Measurements from ENCODE around the gene SETBP1.

SETBP1 gene

DNA sequence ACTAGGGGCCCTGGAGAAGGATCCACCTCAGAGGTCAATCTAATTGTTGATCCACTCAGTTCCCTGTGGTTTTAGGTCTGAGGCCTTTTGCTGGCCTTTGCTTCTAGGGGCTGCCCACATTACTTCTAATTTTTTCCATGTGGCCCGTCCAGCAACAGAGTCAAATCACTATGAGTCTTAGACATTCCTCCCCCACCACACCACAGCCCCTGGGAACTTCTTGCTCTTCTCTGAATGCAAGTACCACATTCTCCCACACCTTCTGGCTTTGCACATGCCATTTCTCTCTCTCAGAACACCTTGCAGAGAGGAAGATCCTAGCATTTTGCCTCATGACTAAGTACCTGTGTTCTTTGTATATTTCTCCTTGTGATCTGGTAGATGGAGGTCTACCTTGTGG lies 286.9 kb downstream of the SETBP1 start:
- Mint-ChIP-seq H3K27ac (no peak overlapping the region), H3K9me3 (no peaks in the 10 kb centered on the region), H3K27me3 (no peaks in the 10 kb centered on the region), H3K4me1 (peaks cover 2% of the 10 kb centered on the region), H3K4me3 (no peak overlapping the region), H3K36me3 (ENCODE audit: low read depth) (peaks cover 1% of the 10 kb centered on the region)
- DNase-seq, result no peak
- ATAC-seq, result no peak

- DNase-seq, result no peak
- peaks cover 2% of the 10 kb centered on the region for H3K4me1 Mint-ChIP-seq
- no peaks in the 10 kb centered on the region for H3K9me3 Mint-ChIP-seq
- H3K36me3 Mint-ChIP-seq (ENCODE audit: low read depth), result peaks cover 1% of the 10 kb centered on the region
- no peak overlapping the region for H3K4me3 Mint-ChIP-seq
- no peaks in the 10 kb centered on the region for H3K27me3 Mint-ChIP-seq
- no peak overlapping the region for H3K27ac Mint-ChIP-seq
- ATAC-seq, result no peak
Measured at GRCh38 chr18:44968336-44968735, 287.6 kb downstream of the SETBP1 start.

DNA sequence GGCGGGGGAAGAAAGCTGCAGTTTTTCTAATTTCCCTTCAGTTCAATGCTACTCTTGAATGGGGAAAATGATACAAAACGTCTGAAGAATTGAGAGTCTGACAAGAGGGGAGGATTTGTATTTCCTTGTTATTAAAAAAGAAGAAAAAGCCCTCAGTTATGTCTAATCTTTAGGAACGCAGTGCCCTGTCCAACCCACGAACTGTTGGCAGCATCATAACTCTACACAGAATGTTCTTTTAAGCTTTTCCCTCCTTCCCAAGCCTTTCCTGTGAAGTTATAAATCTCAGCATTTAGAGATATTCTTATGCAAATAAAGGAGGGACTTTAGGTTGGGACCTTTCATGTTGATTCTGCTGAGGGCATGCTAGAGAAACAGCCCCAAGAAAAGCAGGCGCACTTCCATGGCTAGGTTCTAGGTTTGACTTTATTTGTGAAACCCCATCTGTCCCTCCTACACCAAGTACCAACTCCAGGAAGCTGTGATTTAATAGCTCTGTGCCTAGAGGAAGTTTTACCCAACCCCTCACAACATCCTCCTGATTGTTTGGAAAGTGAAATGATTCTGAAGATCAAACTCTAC lies 288.6 kb downstream of the SETBP1 start:
- peaks cover 1% of the 10 kb centered on the region for H3K36me3 Mint-ChIP-seq (ENCODE audit: low read depth)
- H3K9me3 Mint-ChIP-seq, result no peaks in the 10 kb centered on the region
- H3K27me3 Mint-ChIP-seq, result no peaks in the 10 kb centered on the region
- H3K4me3 Mint-ChIP-seq, result no peak overlapping the region
- no peak overlapping the region for H3K27ac Mint-ChIP-seq
- ATAC-seq (no peak), DNase-seq (no peak)
- H3K4me1 Mint-ChIP-seq, result peaks cover 2% of the 10 kb centered on the region

- H3K27ac Mint-ChIP-seq, result no peak overlapping the region
- ATAC-seq (no peak), DNase-seq (no peak)
- no peak overlapping the region for H3K4me3 Mint-ChIP-seq
- H3K27me3 Mint-ChIP-seq, result no peaks in the 10 kb centered on the region
- no peaks in the 10 kb centered on the region for H3K36me3 Mint-ChIP-seq (ENCODE audit: low read depth)
- H3K4me1 Mint-ChIP-seq, result no peaks in the 10 kb centered on the region
- H3K9me3 Mint-ChIP-seq, result no peaks in the 10 kb centered on the region
Measured at GRCh38 chr18:44973282-44973681, 292.6 kb downstream of the SETBP1 start.

GRCh38 chr18:44974174-44974573 lies 293.5 kb downstream of the SETBP1 start:
- ATAC-seq (no peak), DNase-seq (no peak)
- H3K4me1 Mint-ChIP-seq, result no peaks in the 10 kb centered on the region
- H3K27me3 Mint-ChIP-seq, result no peaks in the 10 kb centered on the region
- H3K27ac Mint-ChIP-seq, result no peak overlapping the region
- H3K36me3 Mint-ChIP-seq (ENCODE audit: low read depth), result no peaks in the 10 kb centered on the region
- no peaks in the 10 kb centered on the region for H3K9me3 Mint-ChIP-seq
- no peak overlapping the region for H3K4me3 Mint-ChIP-seq

GRCh38 chr18:44977856-44978255 lies 297.2 kb downstream of the SETBP1 start:
- Mint-ChIP-seq H3K27me3 (no peaks in the 10 kb centered on the region), H3K36me3 (ENCODE audit: low read depth) (no peaks in the 10 kb centered on the region), H3K4me1 (no peaks in the 10 kb centered on the region), H3K9me3 (no peaks in the 10 kb centered on the region), H3K4me3 (no peak overlapping the region), H3K27ac (no peak overlapping the region)
- ATAC-seq, result no peak
- DNase-seq, result no peak

DNA sequence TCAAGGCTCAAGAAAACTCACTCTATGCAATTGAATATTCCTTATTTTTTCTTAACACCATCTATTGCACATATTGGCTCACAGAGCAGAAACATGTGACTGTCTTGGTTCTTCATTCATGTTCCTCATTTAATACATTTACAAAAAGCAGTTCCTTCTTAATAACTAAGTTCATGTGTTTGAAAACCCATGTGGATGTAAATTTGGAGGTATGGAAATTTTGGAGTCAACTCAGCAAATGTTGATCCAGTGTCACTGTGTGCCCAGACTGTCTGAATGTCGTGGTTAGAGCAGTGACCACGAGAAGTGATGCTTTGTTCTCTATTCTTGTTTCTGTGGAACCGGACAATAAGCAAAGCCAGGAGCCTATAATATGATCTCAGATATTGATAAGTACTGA lies 299.1 kb downstream of the SETBP1 start:
- no peak for ATAC-seq

GRCh38 chr18:44981121-44981520 lies 300.4 kb downstream of the SETBP1 start:
- H3K36me3 Mint-ChIP-seq (ENCODE audit: low read depth), result no peaks in the 10 kb centered on the region
- no peaks in the 10 kb centered on the region for H3K4me1 Mint-ChIP-seq
- DNase-seq, result no peak
- H3K4me3 Mint-ChIP-seq, result no peak overlapping the region
- ATAC-seq, result no peak
- H3K27ac Mint-ChIP-seq, result no peak overlapping the region
- H3K9me3 Mint-ChIP-seq, result no peaks in the 10 kb centered on the region
- no peaks in the 10 kb centered on the region for H3K27me3 Mint-ChIP-seq

More for the DNA sequence above, 299.1 kb downstream of the SETBP1 start:
- no peak overlapping the region for H3K4me3 Mint-ChIP-seq
- H3K9me3 Mint-ChIP-seq, result no peaks in the 10 kb centered on the region
- H3K36me3 Mint-ChIP-seq (ENCODE audit: low read depth), result no peaks in the 10 kb centered on the region
- H3K27me3 Mint-ChIP-seq, result no peaks in the 10 kb centered on the region
- DNase-seq, result no peak
- H3K27ac Mint-ChIP-seq, result no peak overlapping the region
- no peaks in the 10 kb centered on the region for H3K4me1 Mint-ChIP-seq

DNA sequence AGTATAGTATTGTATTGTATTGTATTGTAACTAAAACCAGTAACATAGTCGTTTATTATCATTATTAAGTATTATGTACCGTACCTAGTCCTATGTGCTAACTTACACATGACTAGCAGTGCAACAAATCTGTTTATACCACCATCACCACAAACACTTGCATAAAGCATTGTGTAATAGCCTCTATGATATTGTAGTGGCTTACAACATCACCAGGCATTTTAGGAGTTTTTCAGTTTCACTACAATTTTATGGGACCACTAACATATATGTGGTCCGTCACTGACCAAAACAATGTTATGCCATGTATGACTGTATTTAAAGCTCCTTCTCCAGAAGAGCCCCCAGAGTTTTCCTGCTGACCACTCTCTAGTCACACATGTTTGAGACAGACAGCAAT lies 306.2 kb downstream of the SETBP1 start:
- Mint-ChIP-seq H3K36me3 (ENCODE audit: low read depth) (no peaks in the 10 kb centered on the region), H3K4me1 (no peaks in the 10 kb centered on the region), H3K4me3 (no peak overlapping the region), H3K27me3 (no peaks in the 10 kb centered on the region), H3K9me3 (peaks cover 7% of the 10 kb centered on the region), H3K27ac (no peak overlapping the region)
- no peak for ATAC-seq
- no peak for DNase-seq

GRCh38 chr18:44987371-44987770 lies 306.7 kb downstream of the SETBP1 start:
- no peak for ATAC-seq
- Mint-ChIP-seq H3K9me3 (peaks cover 7% of the 10 kb centered on the region), H3K27me3 (no peaks in the 10 kb centered on the region), H3K36me3 (ENCODE audit: low read depth) (no peaks in the 10 kb centered on the region), H3K27ac (no peak overlapping the region), H3K4me3 (no peak overlapping the region), H3K4me1 (no peaks in the 10 kb centered on the region)
- no peak for DNase-seq

GRCh38 chr18:44988821-44989587 lies 308.3 kb downstream of the SETBP1 start:
- DNase-seq (no peak), ATAC-seq (no peak)
- Mint-ChIP-seq H3K36me3 (ENCODE audit: low read depth) (no peaks in the 10 kb centered on the region), H3K9me3 (peaks cover 7% of the 10 kb centered on the region), H3K4me3 (no peak overlapping the region), H3K27me3 (no peaks in the 10 kb centered on the region), H3K27ac (no peak overlapping the region), H3K4me1 (no peaks in the 10 kb centered on the region)

DNA sequence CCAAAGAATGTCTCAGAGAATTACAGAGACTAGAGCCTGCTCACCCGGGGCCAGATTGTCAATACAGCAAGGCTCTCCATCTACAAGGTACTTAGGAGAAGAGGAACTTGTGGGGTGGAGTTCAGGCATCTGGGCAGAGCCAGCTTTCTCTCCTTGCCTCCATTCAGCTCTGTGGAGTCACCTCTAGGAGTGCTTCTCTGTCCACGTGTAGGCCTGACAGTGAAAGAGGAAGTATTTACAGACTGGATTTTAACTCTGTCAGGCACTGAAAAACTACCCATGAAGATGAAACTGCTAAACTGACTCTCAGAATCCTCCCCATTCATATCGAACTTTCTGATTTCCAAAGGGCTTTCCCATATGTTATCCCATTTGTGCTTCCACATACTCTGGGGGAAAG lies 315.6 kb downstream of the SETBP1 start:
- DNase-seq (no peak), ATAC-seq (no peak)
- no peaks in the 10 kb centered on the region for H3K27me3 Mint-ChIP-seq
- no peaks in the 10 kb centered on the region for H3K4me1 Mint-ChIP-seq
- H3K27ac Mint-ChIP-seq, result no peak overlapping the region
- H3K36me3 Mint-ChIP-seq (ENCODE audit: low read depth), result no peaks in the 10 kb centered on the region
- H3K9me3 Mint-ChIP-seq, result peaks cover 7% of the 10 kb centered on the region
- H3K4me3 Mint-ChIP-seq, result no peak overlapping the region

DNA sequence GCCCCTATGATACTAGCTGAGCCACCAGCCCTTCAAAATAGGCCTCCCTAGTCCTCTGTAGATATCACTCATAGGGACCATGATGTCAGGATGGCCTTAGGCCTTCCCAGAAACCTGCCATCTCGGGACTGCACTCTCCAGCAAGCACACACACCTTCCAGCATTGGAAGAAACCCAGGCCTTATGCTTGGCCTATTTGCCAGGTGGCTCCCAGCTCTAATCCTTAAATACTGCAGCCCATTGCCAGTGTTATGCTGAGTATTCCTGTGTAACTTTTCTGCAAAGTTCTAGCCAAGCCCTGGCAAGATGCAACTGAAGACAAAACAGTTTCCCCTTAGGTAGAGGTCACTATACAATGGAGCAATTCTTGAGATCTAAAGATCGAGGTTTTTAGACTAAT lies 316.5 kb downstream of the SETBP1 start:
- ATAC-seq, result no peak
- H3K4me1 Mint-ChIP-seq, result no peaks in the 10 kb centered on the region
- H3K9me3 Mint-ChIP-seq, result peaks cover 7% of the 10 kb centered on the region
- no peak for DNase-seq
- H3K4me3 Mint-ChIP-seq, result no peak overlapping the region
- H3K36me3 Mint-ChIP-seq (ENCODE audit: low read depth), result no peaks in the 10 kb centered on the region
- H3K27me3 Mint-ChIP-seq, result no peaks in the 10 kb centered on the region
- no peak overlapping the region for H3K27ac Mint-ChIP-seq

GRCh38 chr18:44998360-44998759 lies 317.7 kb downstream of the SETBP1 start:
- Mint-ChIP-seq H3K4me1 (no peaks in the 10 kb centered on the region), H3K27ac (no peak overlapping the region), H3K9me3 (peaks cover 7% of the 10 kb centered on the region), H3K27me3 (no peaks in the 10 kb centered on the region), H3K36me3 (ENCODE audit: low read depth) (no peaks in the 10 kb centered on the region), H3K4me3 (no peak overlapping the region)
- ATAC-seq, result no peak
- DNase-seq, result no peak

GRCh38 chr18:45004546-45005080 lies 323.9 kb downstream of the SETBP1 start:
- no peak for ATAC-seq

More at GRCh38 chr18:45004546-45005080, 323.9 kb downstream of the SETBP1 start:
- Mint-ChIP-seq H3K36me3 (ENCODE audit: low read depth) (peaks cover 2% of the 10 kb centered on the region), H3K27me3 (no peaks in the 10 kb centered on the region), H3K4me3 (no peak overlapping the region), H3K9me3 (no peaks in the 10 kb centered on the region), H3K4me1 (peaks cover 10% of the 10 kb centered on the region), H3K27ac (no peak overlapping the region)
- no peak for DNase-seq
